CD4-positive, alpha-beta T cell treated with Interleukin-4 for 4 hours (primary cell): ENCODE measurements around the gene FSIP1.

Experiments
- DNase-seq: peaks from one replicate; pipeline ENCODE4 v3.0.0-alpha.2; 2020

Gene FSIP1

DNA sequence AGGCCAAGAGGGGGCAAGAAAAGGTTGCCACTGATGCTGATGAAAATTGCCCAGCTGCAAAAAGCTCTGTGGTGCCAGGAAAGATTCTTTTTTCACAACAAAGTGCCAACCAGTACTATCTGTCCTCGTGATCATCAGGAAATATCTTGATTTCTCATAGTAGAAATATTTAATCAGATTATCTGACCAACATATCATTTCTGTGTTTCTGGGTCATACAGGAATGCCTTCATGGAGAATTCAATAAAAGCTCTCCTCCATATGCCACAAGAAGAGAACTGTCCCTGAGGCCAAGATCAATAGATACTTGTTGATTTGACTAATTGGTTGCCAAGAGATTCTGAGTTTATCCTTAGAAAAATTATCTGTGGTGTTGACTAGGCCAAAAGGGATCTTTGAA lies 63.5 kb downstream of the FSIP1 start:
- DNase-seq: no peak

DNA sequence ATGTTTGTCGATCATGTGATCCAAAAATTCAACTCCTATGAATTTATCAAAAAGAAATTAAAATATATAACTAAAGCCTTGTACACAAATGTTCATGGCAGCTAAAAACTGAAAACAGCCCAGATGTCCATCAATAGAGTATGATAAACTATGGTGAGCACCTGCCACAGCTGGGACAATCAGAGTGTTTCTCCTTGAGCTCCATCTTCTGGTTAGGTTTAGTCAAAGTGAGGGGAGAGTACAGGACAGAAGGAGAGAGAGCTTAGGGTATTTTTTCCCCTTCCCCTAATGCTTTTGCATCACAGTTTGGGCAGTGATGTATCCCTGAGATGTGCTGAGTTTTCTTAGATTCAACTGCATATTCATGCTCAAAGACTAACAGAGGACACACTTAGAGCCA lies 65.5 kb downstream of the FSIP1 start:
- no peak for DNase-seq

DNA sequence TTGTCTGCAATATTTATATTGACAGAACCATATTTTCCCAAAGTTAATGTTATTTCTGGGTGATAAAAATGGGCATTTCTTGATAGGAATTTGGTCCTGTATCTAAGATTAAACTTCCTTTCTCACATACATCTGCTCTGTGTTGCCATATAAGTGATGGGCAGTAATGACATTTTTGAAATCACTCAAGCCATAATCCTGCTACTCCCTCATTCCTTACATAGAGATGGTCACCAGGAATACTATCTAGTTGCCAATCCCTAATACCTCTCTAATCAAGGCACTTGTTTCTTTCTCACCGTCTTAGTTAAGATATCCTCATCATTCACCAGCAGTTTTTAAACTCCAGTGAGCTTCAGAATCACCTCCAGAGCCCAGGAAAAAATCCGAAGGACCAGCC lies 68.4 kb downstream of the FSIP1 start:
- no peak for DNase-seq

DNA sequence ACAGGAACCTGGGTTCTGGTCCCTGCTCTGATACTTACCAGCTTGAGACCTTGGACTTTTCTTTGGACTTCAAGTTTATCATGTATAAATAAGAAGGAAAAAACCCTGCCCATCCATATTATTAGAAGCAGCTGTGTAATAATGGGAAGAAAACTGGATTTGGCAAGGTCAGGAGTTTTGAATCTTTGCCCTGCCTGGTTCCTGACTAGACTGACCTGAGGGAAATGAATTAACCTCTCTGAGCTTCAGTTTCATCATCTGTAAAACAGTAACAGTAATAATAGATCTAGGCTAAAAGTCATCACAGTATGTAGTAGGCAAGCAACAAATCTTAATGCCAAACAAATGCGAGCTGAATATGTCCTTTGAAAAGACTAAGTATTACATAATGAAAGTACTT lies 68.8 kb downstream of the FSIP1 start:
- no peak for DNase-seq

DNA sequence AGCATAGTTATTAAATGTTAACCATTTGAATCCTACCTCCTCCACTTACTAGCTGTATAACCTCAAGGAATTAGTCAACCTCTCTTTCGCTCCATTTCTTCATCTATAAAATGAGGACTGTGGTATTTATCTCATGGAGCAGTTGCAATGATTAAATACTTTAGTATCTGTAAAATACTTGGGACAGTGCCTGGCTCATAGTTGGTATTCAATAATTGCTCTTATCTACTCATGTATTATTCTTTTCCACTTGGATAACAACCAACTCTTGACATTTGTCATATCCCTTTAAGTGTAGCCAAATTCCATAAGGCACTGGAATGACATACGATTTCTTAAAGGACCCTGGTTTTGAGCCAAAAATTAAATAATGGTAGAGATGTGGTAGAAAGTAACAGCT lies 72.0 kb downstream of the FSIP1 start:
- no peak for DNase-seq

DNA sequence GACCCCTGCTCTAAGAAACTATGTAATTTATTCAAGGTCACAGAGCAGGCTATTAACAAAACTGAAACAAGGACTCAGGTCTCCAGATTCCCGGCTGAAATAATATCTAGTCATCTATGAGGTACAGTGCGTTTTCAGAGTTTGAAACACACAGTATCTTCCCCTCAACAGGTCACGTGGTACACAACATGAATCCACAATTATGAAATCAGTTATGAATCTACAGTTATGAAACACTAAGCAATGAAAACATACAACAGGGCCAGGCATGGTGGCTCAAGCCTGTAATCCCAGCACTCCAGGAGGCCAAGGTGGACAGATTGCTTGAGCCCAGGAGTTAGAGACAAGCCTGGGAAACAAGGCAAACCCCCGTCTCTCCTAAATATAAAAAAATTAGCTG lies 72.7 kb downstream of the FSIP1 start:
- DNase-seq: no peak

DNA sequence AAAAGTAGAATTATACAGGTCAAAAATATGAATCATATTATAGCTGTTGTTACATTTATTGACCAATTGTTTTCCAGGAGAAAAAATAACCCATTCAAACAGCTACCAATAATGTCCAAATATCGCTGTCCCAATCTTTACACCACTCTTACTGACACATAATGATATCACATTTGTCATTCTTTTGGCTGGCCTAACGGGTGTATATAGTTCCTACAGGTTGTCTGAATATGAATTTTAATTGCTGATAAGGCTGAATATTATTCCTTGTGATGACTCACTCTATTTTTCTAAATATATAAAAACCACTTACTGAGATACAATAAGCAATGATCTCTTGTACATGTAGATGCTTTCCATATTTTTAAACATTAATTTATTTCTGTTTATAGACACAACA lies 76.4 kb downstream of the FSIP1 start:
- DNase-seq: no peak

DNA sequence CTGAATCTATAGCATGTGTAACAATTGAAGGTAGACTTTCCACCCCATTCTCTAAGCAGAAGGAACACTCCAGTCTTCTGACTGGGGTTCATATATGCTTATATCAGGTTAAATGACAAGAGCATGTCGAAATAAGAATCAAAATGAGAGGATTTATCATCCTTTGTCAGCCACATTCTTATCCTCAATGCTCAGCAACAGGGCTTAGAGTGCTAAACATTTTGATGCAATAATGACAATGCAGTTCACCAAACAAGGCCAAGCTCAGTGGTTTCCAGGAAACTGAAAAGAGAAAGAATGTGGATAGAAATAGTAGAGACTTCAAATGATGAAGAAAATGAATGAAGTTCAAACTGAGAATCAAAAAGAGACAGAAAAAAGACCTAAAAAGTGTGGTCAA lies 78.0 kb downstream of the FSIP1 start:
- DNase-seq: no peak

DNA sequence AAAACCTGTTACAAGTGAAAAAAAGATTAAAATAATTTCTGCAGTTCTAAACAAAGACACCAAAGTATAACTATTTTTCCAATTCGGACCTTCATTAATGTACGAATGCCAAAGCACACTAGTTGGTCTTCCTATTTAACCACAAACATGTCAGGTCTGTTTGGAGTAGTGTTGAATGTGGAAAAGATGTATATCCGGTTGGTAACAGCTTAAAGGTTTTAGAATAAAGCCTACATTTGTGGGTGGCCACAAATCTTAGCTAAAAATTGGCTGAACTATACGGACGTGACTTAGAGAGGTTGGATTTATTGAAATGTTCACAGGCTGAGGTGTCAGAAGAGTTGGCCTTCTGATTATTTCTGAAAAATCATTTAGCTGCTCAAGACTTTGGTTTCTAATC lies 78.4 kb downstream of the FSIP1 start:
- DNase-seq: no peak

DNA sequence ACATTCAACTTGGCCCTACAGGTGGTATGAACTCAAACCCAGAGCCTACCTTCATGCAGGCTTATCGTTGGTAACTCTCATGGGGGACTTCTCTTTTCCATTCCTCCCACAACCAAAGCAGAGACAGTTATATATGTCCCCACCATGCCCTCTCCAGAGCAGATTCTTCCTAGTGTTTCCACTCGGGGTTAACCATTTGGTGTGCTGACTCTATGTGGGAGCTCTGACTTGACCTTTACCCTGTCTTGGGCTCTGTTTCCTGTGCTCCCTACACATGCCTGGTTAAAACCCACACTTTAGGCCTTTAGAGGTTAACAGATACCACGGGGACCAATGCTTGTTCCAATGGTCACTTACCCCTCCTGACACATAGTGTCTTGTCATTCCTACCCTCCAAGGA lies 80.7 kb downstream of the FSIP1 start:
- no peak for DNase-seq

DNA sequence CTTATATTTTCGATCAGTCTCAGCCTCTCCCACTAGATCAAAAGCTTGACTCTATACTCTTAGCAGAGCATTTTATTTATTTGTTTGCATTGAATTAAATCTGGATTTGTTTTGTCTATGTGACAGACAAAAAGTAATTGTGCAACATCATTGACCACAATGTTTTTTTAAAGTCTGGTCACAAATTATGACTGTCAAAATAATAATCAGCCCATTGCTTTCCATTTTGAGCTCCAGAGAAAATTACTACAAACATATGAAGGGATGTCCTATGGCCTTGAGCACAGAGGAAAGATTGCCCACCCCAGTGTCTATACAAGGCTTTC lies 82.3 kb downstream of the FSIP1 start:
- no peak for DNase-seq

DNA sequence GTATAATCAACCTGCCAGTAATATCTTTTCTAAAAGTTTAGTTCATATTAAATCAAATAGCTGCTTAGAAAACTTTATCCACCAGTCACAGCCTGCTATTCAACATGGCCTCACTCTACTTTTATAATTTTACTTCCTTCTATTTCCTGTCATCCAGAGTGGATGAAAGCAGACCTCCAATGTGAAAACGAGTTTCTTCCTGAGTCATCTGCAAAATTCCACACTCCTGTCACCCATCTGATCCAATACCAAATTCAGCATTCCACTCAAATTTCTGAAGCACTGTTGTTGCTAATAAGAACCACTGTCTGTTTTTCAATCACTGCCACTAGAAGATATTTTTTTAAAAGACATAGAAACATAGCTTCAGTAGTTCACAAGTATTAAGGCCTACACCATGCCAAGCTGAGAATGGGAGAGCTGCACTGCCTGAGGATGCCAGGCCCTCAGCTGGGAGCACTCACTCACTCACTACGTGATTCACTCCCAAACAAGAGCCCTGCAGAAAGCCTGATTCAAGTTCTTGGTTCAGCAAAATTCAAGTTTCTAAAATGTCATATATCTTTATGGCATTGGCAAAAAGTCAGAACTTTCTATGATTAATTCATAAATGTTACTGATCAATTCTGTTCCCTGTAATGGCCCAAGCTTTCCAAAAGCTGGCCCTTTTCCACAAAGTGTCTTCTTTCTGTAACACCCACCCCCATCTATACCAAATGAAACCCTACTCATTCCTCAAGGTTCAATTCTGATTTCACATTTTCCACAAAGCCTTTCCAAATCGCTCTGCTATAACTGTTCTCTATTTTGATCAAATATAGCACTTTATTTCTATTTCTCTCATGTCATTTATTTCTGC lies 82.9 kb downstream of the FSIP1 start:
- no peak for DNase-seq

DNA sequence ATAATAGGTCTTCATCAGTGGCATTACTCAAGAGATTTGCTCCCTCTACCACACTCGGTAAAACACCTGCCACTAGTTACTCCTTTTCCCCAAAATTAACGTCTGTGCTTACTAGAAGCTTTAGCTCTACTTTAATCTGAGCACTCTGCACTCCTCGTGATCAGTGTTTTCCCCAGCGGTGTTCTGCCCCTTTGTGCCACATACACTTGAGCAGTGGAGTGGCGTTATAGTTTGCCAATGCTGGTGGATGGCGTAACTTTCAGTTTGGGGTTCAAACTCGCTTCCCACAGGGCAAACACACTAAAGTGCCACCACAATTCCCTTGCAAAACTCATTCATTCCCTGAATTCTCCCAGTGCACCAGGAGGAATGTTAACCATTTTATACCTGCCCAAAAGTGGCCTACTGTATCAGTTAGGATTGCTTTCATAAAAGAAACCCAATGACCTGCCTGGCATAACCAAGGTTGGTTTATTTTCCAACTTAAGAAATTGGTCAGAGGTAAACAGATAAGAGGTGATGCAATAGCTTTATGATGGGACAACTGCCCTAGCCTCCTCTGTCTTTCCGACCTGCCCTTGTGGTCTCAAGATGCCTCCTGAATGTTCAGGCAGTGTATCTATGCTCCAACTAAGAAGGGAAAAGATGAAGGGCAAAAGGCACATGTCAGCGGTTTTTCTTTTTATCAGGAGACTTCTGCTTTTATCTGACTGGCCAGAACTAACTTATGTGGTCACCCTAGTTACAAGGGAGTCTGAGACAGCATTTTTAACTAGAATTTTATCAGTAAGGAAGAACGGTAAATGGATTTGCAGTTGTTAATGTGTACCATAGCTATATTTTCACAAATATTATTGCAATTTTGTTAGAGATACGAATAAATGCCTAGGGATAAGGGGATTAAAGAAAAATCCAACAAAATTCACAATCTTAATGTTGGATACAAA lies 83.9 kb downstream of the FSIP1 start:
- DNase-seq: no peak

DNA sequence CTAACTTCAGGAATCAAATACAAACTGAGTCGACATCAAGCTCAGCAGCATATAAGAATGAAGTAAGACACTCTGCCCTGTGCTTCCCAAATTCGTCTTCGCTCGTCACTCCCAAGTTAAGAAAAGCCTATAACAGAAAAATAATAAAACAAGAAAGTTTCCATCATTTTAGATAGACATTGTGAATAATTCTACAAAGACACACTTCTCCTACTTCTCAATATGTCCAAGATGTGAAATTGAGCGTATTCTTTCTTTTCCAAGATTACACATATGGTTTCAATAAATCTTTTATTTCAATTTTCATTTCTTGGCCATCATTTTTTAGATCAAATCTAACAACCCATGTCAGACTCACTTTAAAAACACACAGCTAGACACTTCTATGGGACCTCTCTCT lies 85.1 kb downstream of the FSIP1 start:
- DNase-seq: no peak

DNA sequence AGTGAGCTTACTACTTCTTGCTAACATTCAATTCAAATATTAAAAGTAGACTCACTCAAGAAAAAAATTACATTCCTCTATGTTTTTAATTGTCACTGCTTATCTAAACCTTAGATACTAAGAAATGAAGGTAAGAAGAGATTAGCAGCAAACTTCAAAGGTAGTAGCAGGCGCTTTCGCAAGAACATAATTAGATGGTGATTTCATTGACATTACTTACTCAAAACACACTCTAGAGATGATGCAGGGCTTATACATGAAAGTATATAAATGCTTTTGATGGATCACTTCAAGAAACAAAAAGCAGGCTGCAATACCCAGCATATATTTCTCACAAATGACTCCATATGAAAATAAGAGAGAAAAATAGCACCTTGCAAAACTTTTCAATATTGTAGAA lies 86.8 kb downstream of the FSIP1 start:
- DNase-seq: no peak

DNA sequence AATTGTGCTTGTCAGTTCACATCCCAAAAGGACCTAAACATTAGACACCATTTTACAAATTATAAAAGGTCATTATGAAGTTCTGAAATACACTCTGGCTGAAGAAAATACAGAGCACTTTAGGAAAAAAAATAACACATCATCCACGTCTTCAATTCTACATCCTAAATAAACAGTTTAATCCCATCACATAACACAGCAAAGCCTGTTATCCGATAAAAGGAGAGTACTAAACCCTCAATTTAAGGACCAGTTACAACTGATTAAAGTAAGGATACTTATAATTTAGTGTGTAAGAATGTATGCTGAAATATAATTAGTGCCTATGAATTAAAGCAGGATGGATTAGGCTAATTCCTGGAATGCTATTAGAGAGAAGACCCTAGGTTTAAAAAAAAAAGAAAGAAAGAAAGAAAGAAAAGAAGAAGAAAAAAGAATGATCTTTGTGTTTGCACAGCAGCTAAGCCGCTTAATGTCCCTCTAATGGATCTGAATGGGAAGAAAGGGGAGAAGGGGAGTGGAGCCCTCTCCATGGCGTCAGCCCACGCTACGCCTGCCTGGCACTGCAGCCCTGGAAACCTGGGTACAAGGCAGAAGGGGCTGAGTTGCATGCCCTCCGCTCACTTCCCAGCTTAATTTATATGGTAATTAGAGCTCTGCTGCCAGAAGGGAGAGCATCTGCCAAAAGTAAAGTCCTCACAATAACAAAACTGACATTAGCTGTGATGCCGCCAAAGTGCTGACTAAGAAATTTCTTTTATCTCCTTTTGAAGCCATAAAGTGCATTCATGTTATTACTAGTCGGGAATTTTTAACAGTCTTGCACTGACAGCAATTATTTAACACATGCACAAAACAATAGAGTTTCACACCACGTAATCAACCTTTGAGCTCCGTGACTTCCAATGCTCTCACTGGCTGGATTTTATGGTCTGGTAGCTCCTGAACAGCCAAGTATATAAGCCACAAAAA lies 90.0 kb downstream of the FSIP1 start:
- DNase-seq: no peak

DNA sequence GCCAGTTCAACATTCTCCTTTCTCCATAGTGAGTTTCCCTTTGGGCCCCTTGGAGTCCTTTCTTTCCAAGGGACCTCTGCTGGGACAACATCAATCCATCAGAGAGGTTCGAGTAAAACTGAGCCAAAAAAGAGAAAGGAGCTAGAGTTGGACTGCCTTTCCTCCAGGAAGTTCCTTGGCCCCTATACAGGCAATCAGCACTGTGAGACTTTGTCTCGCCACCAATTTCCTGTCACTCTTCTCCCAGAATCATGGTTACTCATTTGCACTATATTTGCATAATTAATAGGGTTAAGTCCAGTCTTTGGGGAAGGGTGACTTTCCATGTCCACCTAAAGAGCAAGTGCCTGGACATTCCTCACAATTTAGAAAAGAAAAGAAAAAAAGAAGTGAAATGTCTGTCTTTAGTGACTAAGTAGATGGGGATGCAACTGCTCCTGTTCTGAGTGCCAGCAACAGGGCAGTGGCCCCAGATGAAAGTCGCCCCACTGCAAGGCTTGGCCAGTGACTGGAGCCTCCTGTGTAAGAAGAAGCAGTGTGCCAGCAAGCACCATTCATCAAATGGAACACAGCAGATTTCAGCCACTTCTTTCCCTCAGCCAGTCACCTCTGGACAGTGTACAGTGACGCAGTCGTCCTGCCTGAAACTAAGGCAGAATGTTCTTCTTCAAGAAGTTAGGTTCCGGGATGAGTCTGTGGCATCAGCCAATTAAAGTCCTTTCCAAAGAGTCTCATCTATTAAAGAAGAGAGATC lies 91.6 kb downstream of the FSIP1 start:
- no peak for DNase-seq

DNA sequence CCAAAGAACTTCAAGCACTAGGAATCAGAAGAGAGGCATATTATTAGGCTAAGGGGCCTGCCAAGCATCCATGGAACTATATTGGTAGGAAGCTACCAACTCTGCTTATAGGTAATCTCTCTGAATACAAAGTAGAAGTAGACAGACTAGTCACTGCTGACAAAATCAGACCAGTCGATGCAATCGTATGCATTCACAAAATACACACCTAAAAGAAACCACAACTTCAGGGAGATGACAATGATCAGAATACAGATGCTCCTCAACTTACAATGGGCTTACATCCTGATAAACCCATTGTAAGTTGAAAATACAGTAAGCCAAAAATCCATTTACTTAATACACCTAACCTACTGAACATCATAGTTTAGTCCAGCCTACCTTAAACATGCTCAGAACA lies 94.7 kb downstream of the FSIP1 start:
- DNase-seq: no peak

DNA sequence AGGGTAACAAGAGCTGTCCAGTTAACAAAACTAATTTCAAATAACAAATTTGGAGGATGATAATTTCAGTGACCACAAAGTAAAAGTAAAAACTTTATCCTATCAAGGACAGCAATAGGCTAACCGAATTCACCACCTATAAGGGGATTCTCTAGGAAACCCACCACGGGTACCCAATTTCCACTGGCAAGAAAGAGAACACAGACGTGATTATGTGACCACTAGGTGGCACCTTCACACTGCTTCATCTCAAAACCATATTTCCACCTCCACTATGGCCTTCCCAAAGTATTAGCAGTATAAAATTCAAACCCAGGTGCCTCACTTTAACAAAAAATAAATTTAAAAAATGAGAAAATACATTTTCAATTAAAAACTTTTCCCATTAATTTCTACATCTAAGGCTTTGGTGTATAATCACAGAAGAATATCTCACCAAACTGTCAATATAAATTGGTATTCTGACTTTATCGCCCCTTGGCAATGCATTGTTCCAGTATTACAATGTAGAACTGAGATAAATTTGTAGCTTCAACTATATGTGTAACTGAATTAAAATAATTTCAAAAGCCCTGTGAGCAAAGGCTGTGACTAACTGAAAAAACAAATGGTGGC lies 96.5 kb downstream of the FSIP1 start:
- peak; percentile 40 for DNase-seq

DNA sequence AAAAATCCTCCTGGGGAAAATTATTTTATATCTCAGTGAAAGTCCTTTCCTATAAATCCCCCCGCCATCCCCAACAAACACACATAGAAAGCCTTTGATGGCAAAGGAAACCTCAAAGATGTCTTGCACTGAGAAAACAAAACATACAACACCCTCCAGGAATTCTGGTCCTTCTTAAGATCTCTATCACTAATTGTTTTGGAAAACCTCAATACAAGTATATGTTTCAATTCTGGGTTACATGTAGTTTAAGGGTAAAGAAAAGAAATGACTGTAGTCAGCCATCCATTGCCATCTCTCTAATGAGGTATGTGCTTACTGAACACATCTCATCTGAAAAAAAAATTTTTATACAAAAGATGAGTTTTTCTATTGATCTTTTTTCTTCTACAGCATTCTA lies 97.3 kb downstream of the FSIP1 start:
- DNase-seq: no peak

DNA sequence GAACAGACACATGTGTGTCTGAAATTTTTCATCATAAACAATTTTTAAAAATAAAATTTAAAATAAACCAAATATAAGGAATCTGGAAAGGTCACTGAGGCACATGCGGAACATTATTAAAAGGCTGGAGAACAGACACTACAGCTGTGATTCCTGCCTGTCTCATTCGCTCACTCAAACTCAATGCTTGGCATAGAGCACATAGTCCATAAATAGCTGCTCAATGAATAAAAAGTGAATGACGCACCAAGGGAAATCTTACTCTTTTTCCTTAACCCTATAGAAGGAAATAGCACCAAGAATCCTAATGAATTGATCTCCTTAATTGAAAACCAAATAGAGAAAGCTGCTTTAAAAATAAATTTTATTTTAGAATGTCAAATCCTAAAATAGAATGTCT lies 98.4 kb downstream of the FSIP1 start:
- DNase-seq: no peak

DNA sequence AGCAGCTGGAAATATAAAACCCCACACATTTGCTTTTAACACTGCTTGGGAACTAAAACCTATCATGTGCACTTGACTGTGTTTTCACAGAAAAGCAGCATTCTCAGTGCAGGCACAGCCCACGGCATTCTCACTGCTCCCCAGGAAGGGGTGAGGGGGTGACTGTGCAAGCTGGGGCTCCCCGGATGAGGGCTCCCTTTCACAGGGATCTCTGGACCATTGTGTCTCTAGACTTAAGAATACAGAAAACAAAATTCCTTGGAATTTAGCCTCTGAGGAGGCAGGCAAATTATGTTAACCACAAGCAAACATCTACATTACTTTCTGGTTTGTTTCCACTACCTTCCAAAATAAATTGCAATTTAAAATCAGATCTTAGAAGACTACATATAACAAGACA lies 100.3 kb downstream of the FSIP1 start:
- no peak for DNase-seq
